Endothelial cell of umbilical vein (primary cell): ENCODE measurements around the gene ZNF804B. TPM values are rescaled to one million over a fixed set of nuclear protein-coding genes. Genes with fewer than 3 reads are reported as not detected.

Experiments used
- BruUV-seq: library from RNA; stranded (reverse); fragments of 400-500 nt; replicated peaks from 2 replicates; lab custom pipeline; 2021; lab: Mats Ljungman, UMichigan
- CTCF ChIA-PET: fragments of 300-600, 350-600 bp; sonication (Branson Sonifier 250); formaldehyde crosslinking; loops from one replicate; lab custom pipeline; 2021; ENCODE audit warnings: antibody characterized with exemption, inconsistent platforms; lab: Charles Lee
- POLR2A ChIA-PET: fragments of 300-600, 350-600 bp; sonication (Branson Sonifier 250); formaldehyde crosslinking; loops from one replicate; lab custom pipeline; 2021; ENCODE audit warnings: antibody characterized with exemption, inconsistent platforms; lab: Charles Lee
- DNase-seq: peaks from one replicate; pipeline ENCODE4 v3.0.0-alpha.2; 2011; ENCODE audit warnings: low read depth, low spot score
- FAIRE-seq: peaks from 2 replicates; lab custom pipeline; 2011; peaks lifted over from hg19 to GRCh38; lab: Jason Lieb, UNC
- H2AFZ ChIP-seq: 2 replicates; pipeline ENCODE4 v1.6.0; 2012; ENCODE audit warnings: low read depth, low read length, control low read depth, inconsistent platforms
- H3K27ac ChIP-seq: 2 replicates; pipeline ENCODE4 v1.5.1; 2011; ENCODE audit warnings: low read depth, mild to moderate bottlenecking, control low read depth, low read length, moderate library complexity; ENCODE audit not compliant: insufficient read depth
- H3K27me3 ChIP-seq, 2 experiments: 2 replicates each; pipeline versions ENCODE4 v1.6.0 to v1.6.1; 2011; ENCODE audit warnings: low read length in 2 of 2, mixed read lengths in 1 of 2; ENCODE audit not compliant: control insufficient read depth in 2 of 2, insufficient read depth in 2 of 2
- H3K36me3 ChIP-seq, 2 experiments: 2 replicates in 1 of 2; 3 replicates in 1 of 2; pipeline ENCODE4 v1.5.1; 2011; ENCODE audit warnings: low read length in 2 of 2, mild to moderate bottlenecking in 1 of 2, moderate library complexity in 1 of 2; ENCODE audit not compliant: control insufficient read depth in 2 of 2, insufficient read depth in 2 of 2; ENCODE audit errors: extremely low read depth in 1 of 2
- H3K4me1 ChIP-seq: 3 replicates; pipeline ENCODE4 v1.5.1; 2011; ENCODE audit warnings: mild to moderate bottlenecking, low read length; ENCODE audit not compliant: control insufficient read depth, insufficient read depth; ENCODE audit errors: extremely low read depth
- H3K4me2 ChIP-seq: 2 replicates; pipeline ENCODE4 v1.6.1; 2011; ENCODE audit warnings: low read length, control low read depth, mixed read lengths; ENCODE audit not compliant: insufficient read depth
- H3K4me3 ChIP-seq, 3 experiments: fragments of 200-600 bp in 1 of 3; sonication (generic), shearing (Covaris generic) in 1 of 3; replicated peaks in 1 of 3; 2 replicates each; pipeline ENCODE4 v1.5.1; 2011 to 2016; ENCODE audit warnings: control low read depth in 3 of 3, low read length in 3 of 3, mild to moderate bottlenecking in 2 of 3, inconsistent platforms in 1 of 3, low read depth in 1 of 3, moderate library complexity in 1 of 3; ENCODE audit not compliant: insufficient read depth in 1 of 3
- H3K79me2 ChIP-seq: 2 replicates; pipeline ENCODE4 v1.6.0; 2012; ENCODE audit warnings: low read length, inconsistent platforms; ENCODE audit not compliant: control insufficient read depth, insufficient read depth
- H3K9ac ChIP-seq: replicated peaks from 2 replicates; pipeline ENCODE3; 2011; ENCODE audit warnings: low read length, control low read depth; ENCODE audit not compliant: insufficient read depth; ENCODE audit errors: extremely low read depth
- H3K9me1 ChIP-seq: replicated peaks from 3 replicates; pipeline ENCODE4 v1.6.0; 2011; ENCODE audit warnings: mild to moderate bottlenecking, low read length; ENCODE audit not compliant: control insufficient read depth, insufficient read depth; ENCODE audit errors: extremely low read depth
- H3K9me3 ChIP-seq: replicated peaks from 2 replicates; pipeline ENCODE4 v1.5.1; 2012; ENCODE audit warnings: low read length, inconsistent platforms; ENCODE audit not compliant: control insufficient read depth, insufficient read depth
- H4K20me1 ChIP-seq: replicated peaks from 2 replicates; pipeline ENCODE3; 2011; ENCODE audit warnings: mild to moderate bottlenecking, low read length; ENCODE audit not compliant: control insufficient read depth, insufficient read depth; ENCODE audit errors: extremely low read depth
- EZH2 ChIP-seq: IDR thresholded peaks from 2 replicates; pipeline ENCODE4 v1.6.1; 2012; ENCODE audit warnings: borderline replicate concordance, low read depth, mild to moderate bottlenecking, moderate library complexity, low read length, inconsistent platforms; ENCODE audit not compliant: severe bottlenecking
- JUN ChIP-seq: IDR thresholded peaks from 2 replicates; pipeline ENCODE4 v1.6.1; 2011; ENCODE audit warnings: borderline replicate concordance, low read depth; ENCODE audit not compliant: insufficient read length, insufficient read depth
- POLR2A ChIP-seq: IDR thresholded peaks from 2 replicates; pipeline ENCODE4 v1.6.1; 2012; ENCODE audit warnings: low read depth, mild to moderate bottlenecking, control low read depth, low read length
- dilution Hi-C: fragments of 300-500 bp; cut with MboI; formaldehyde crosslinking; loops from one replicate; pipeline ENCODE4 v1.15.0; 2019; ENCODE audit warnings: low sequenced_read_pairs; ENCODE audit not compliant: extremely low pct_ligation_motif_present
- intact Hi-C: fragments of 100-400 bp; cut with micrococcal nuclease; formaldehyde crosslinking; loops from one replicate; pipeline ENCODE4 v1.10.0; 2022
- polyA plus RNA-seq, 4 experiments: library from polyadenylated mRNA; depleted of rRNA in 3 of 4; stranded (reverse) in 3 of 4; unstranded in 1 of 4; fragments of >200 nt; gene quantifications; 2 replicates each; pipeline versions ENCODE4 v1.2.1 to v1.2.3, GENCODE V29; 2011 to 2012; ENCODE audit warnings: missing spikeins in 1 of 4
- total RNA-seq: library from RNA; stranded (reverse); gene quantifications from 2 replicates; pipeline ENCODE4 v1.2.3, GENCODE V29; 2021

Gene ZNF804B
- total and polyA plus RNA-seq, 2 donors (not counting 3 experiments of a cell fraction or from before 2014, with no cell fraction given): not detected

- TF ChIP-seq EZH2: no peak
- TF ChIP-seq JUN: peak; percentile 42
- no peaks in the 10 kb centered on the region for H3K9me3 ChIP-seq
- H3K27ac ChIP-seq: no peak overlapping the region
- H3K9ac ChIP-seq: no peak overlapping the region
- no peaks in the 10 kb centered on the region for H3K27me3 ChIP-seq
- FAIRE-seq: no peak
- CTCF ChIA-PET: no interaction called here
- H2AFZ ChIP-seq: no peak overlapping the region
- peak overlapping the region; percentile 31 for H3K4me2 ChIP-seq
- BruUV-seq: no TSS peak
- DNase-seq: peak; percentile 8
- no peak overlapping the region for H3K4me3 ChIP-seq
- H3K36me3 ChIP-seq: no peaks in the 10 kb centered on the region
- H3K4me1 ChIP-seq: no peaks in the 10 kb centered on the region
- H3K9me1 ChIP-seq: no peaks in the 10 kb centered on the region
- intact Hi-C loops: no loop called here
- dilution Hi-C loops: no loop called here
- H4K20me1 ChIP-seq: no peaks in the 10 kb centered on the region
- H3K79me2 ChIP-seq: no peaks in the 10 kb centered on the region
- POLR2A ChIA-PET: no interaction called here
Observed at GRCh38 chr7:89029864-89030263, 270.4 kb downstream of the ZNF804B start.

GRCh38 chr7:89041240-89041639 is 281.7 kb downstream of the ZNF804B start:
- Histone ChIP-seq H3K9me3 (no peaks in the 10 kb centered on the region), H3K36me3 (no peaks in the 10 kb centered on the region), H3K4me3 (no peak overlapping the region), H3K27me3 (no peaks in the 10 kb centered on the region), H3K79me2 (no peaks in the 10 kb centered on the region), H3K9ac (no peak overlapping the region), H3K4me2 (no peak overlapping the region), H3K4me1 (no peaks in the 10 kb centered on the region), H3K27ac (no peak overlapping the region), H2AFZ (no peak overlapping the region), H4K20me1 (no peaks in the 10 kb centered on the region), H3K9me1 (no peaks in the 10 kb centered on the region)
- no peak for TF ChIP-seq POLR2A
- DNase-seq (no peak), FAIRE-seq (no peak)
- intact Hi-C loops (no loop called here), dilution Hi-C loops (no loop called here)
- BruUV-seq: no TSS peak
- ChIA-PET CTCF (no interaction called here), POLR2A (no interaction called here)
